Panc1 (cell line): ENCODE data around the gene OARD1. TPM values are rescaled to one million over a fixed set of nuclear protein-coding genes. Genes with fewer than 3 reads are reported as not detected.

Experiments used
- ATAC-seq: fragments of 200-7000 bp; cut with Tn5 transposase; 2 replicates; pipeline ENCODE4 v1.9.1; 2020; ENCODE audit warnings: mild to moderate bottlenecking, moderate library complexity
- BruUV-seq: library from RNA; stranded (reverse); fragments of 400-500 nt; replicated peaks from 2 replicates; lab custom pipeline; 2021; lab: Mats Ljungman, UMichigan
- CTCF ChIA-PET: fragments of 300-600 bp; sonication (Branson Sonifier 250); formaldehyde crosslinking; loops from one replicate; lab custom pipeline; 2022; ENCODE audit warnings: antibody characterized with exemption; lab: Charles Lee
- POLR2A ChIA-PET: fragments of 300-600 bp; sonication (Branson Sonifier 250); formaldehyde crosslinking; loops from one replicate; lab custom pipeline; 2022; ENCODE audit warnings: antibody characterized with exemption; lab: Charles Lee
- DNase-seq: peaks from one replicate; pipeline ENCODE4 v3.0.0-alpha.2; 2010; ENCODE audit warnings: low read depth, low spot score
- H3K27ac ChIP-seq: 2 replicates; pipeline ENCODE4 v1.5.1; 2011; ENCODE audit warnings: mild to moderate bottlenecking, low read length, inconsistent platforms
- H3K27me3 ChIP-seq: fragments of 200-500 bp; sonication (Bioruptor generic); 2 replicates; pipeline ENCODE4 v1.6.0; 2014; ENCODE audit warnings: low read length, inconsistent platforms; ENCODE audit not compliant: control insufficient read depth, insufficient read depth
- H3K36me3 ChIP-seq: fragments of 200-500 bp; sonication (Bioruptor generic); 2 replicates; pipeline ENCODE4 v1.5.1; 2014; ENCODE audit warnings: inconsistent platforms, mild to moderate bottlenecking, low read length, moderate library complexity; ENCODE audit not compliant: control insufficient read depth, insufficient read depth
- H3K4me1 ChIP-seq: 2 replicates; pipeline ENCODE4 v1.5.1; 2011; ENCODE audit warnings: inconsistent platforms, mild to moderate bottlenecking, low read length, moderate library complexity; ENCODE audit not compliant: control insufficient read depth, insufficient read depth
- H3K4me3 ChIP-seq, 2 experiments: 2 replicates each; pipeline ENCODE4 v1.5.1; 2011 to 2012; ENCODE audit warnings: low read depth in 2 of 2, low read length in 2 of 2, mild to moderate bottlenecking in 2 of 2, inconsistent platforms in 1 of 2, moderate library complexity in 1 of 2
- H3K9me3 ChIP-seq: fragments of 200-500 bp; sonication (Bioruptor generic); 2 replicates; pipeline ENCODE4 v1.5.1; 2014; ENCODE audit warnings: low read depth, mild to moderate bottlenecking, inconsistent platforms, low read length, moderate library complexity; ENCODE audit not compliant: control insufficient read depth, insufficient read depth
- CTCF ChIP-seq: fragments of 450-650 bp; IDR thresholded peaks from 2 replicates; pipeline ENCODE4 v1.5.1; 2017; ENCODE audit warnings: mild to moderate bottlenecking
- POLR2AphosphoS5 ChIP-seq: IDR thresholded peaks from 2 replicates; pipeline ENCODE4 v1.6.1; 2012; ENCODE audit warnings: mild to moderate bottlenecking, low read depth, low read length, moderate library complexity
- REST ChIP-seq, 2 experiments: IDR thresholded peaks; 2 replicates each; pipeline ENCODE4 v1.6.1; 2011 to 2012; ENCODE audit warnings: low read depth in 2 of 2, control low read depth in 1 of 2, low read length in 1 of 2, mild to moderate bottlenecking in 1 of 2, moderate library complexity in 1 of 2; ENCODE audit not compliant: insufficient read depth in 1 of 2
- SIN3A ChIP-seq: IDR thresholded peaks from 2 replicates; pipeline ENCODE4 v1.6.1; 2012; ENCODE audit warnings: low read depth, mild to moderate bottlenecking, low read length, moderate library complexity, borderline replicate concordance; ENCODE audit not compliant: insufficient read depth
- TCF7L2 ChIP-seq: IDR thresholded peaks from 2 replicates; pipeline ENCODE4 v1.6.1; 2011; ENCODE audit warnings: mild to moderate bottlenecking, low read depth, low read length, inconsistent platforms
- in situ Hi-C: cut with HindIII; loops from 2 replicates; pipeline ENCODE4 v1.10.0; 2016; ENCODE audit warnings: low sequenced_read_pairs, low pct_unique_long_range_greater_than_20kb
- intact Hi-C: fragments of 100-400 bp; cut with micrococcal nuclease; formaldehyde crosslinking; loops from one replicate; pipeline ENCODE4 v1.10.0; 2022; ENCODE audit not compliant: unreplicated experiment
- total RNA-seq: library from RNA; stranded (reverse); gene quantifications from one replicate; pipeline ENCODE4 v1.2.1, GENCODE V29; 2021; ENCODE audit not compliant: unreplicated experiment

OARD1 gene
- total RNA-seq, 1 experiment from 2014 or later = 18.2 TPM

GRCh38 chr6:41049521-41049920, 22.6 kb downstream of the OARD1 start:
- no peaks in the 10 kb centered on the region for H3K27me3 ChIP-seq
- no peaks in the 10 kb centered on the region for H3K36me3 ChIP-seq
- BruUV-seq = no TSS peak
- H3K9me3 ChIP-seq = no peaks in the 10 kb centered on the region
- ChIA-PET POLR2A (no interaction called here), CTCF (no interaction called here)
- H3K4me1 ChIP-seq = 0 out of 2 replicates have a peak, but pooled peaks cover 2% of the 10 kb centered on the region
- H3K27ac ChIP-seq = no peak overlapping the region
- ATAC-seq (no peak), DNase-seq (no peak)
- in situ Hi-C loops (no loop called here), intact Hi-C loops (no loop called here)
- H3K4me3 ChIP-seq = no peak overlapping the region
- TF ChIP-seq CTCF = no peak
- no peak for TF ChIP-seq TCF7L2
- TF ChIP-seq REST (IDR thresholded peaks at IDR 0.05; ENCODE audit: insufficient read depth in 1 of 2, low read depth in 2 of 2, low read length in 1 of 2) = no peak
- no peak for TF ChIP-seq SIN3A
- TF ChIP-seq POLR2AphosphoS5 = no peak

GRCh38 chr6:41047745-41048732, 24.1 kb downstream of the OARD1 start:
- Histone ChIP-seq H3K36me3 (no peaks in the 10 kb centered on the region), H3K4me3 (no peak overlapping the region), H3K27me3 (no peaks in the 10 kb centered on the region), H3K27ac (no peak overlapping the region), H3K9me3 (no peaks in the 10 kb centered on the region), H3K4me1 (0 out of 2 replicates have a peak, but pooled peaks cover 2% of the 10 kb centered on the region)
- in situ Hi-C loops = no loop called here
- ATAC-seq (no peak; the same call in 1 of the 2 replicates), DNase-seq (no peak)
- no TSS peak for BruUV-seq
- intact Hi-C loops = no loop called here
- CTCF ChIA-PET = interaction anchor here (1.2 kb wide), 1 partner anchor 20 kb away, joined by 4 read pairs; no protein-coding TSS in a partner anchor
- TF ChIP-seq REST (IDR thresholded peaks at IDR 0.05; ENCODE audit: insufficient read depth in 1 of 2, low read depth in 2 of 2, low read length in 1 of 2) (no peak), TCF7L2 (no peak), POLR2AphosphoS5 (no peak), CTCF (no peak)
- POLR2A ChIA-PET = no interaction called here
